CD4-positive, alpha-beta T cell (primary cell): Measurements from ENCODE around the gene RUFY2. TPM values are rescaled to one million over a fixed set of nuclear protein-coding genes. Genes with fewer than 3 reads are reported as not detected.

Experiments used
- ATAC-seq: fragments of 200-7000 bp; cut with Tn5 transposase; one replicate; pipeline ENCODE4 v1.10.0; 2022; ENCODE audit warnings: mild to moderate bottlenecking; ENCODE audit not compliant: poor library complexity
- CTCF ChIA-PET: fragments of 350-600 bp; sonication (Branson Sonifier 250); formaldehyde crosslinking; loops from one replicate; lab custom pipeline; 2021; ENCODE audit warnings: antibody characterized with exemption, inconsistent platforms; lab: Charles Lee
- POLR2A ChIA-PET: fragments of 350-600 bp; sonication (Branson Sonifier 250); formaldehyde crosslinking; loops from one replicate; lab custom pipeline; 2021; ENCODE audit warnings: antibody characterized with exemption, inconsistent platforms; lab: Charles Lee
- DNase-seq, 14 experiments: peaks; one replicate each; pipeline ENCODE4 v3.0.0-alpha.2; 2013 to 2020; ENCODE audit warnings: mixed read lengths in 2 of 14
- H3K27ac ChIP-seq, 2 donors: one replicate each; pipeline versions ENCODE4 v1.5.1 to v1.7.0; 2013; ENCODE audit warnings: low read length in 2 of 2, low read depth in 1 of 2, mild to moderate bottlenecking in 1 of 2
- H3K27me3 ChIP-seq, 2 experiments: 1 replicate in 1 of 2; 2 replicates in 1 of 2; pipeline versions ENCODE4 v1.6.1 to v1.7.0; 2013; ENCODE audit warnings: low read length in 2 of 2, control low read depth in 1 of 2, mild to moderate bottlenecking in 1 of 2, moderate library complexity in 1 of 2; ENCODE audit not compliant: insufficient read depth in 2 of 2, control insufficient read depth in 1 of 2
- H3K36me3 ChIP-seq: one replicate; pipeline ENCODE4 v1.6.1; 2013; ENCODE audit warnings: low read length, control low read depth; ENCODE audit not compliant: insufficient read depth
- H3K4me1 ChIP-seq: one replicate; pipeline ENCODE4 v1.6.1; 2013; ENCODE audit warnings: low read length, control low read depth; ENCODE audit not compliant: insufficient read depth
- H3K4me3 ChIP-seq: one replicate; pipeline ENCODE4 v1.5.1; 2013; ENCODE audit warnings: mild to moderate bottlenecking, low read length, moderate library complexity
- H3K9me3 ChIP-seq, 2 experiments: 1 replicate in 1 of 2; 2 replicates in 1 of 2; pipeline versions ENCODE4 v1.6.1 to v1.7.0; 2013; ENCODE audit warnings: low read length in 2 of 2, mild to moderate bottlenecking in 2 of 2, control low read depth in 1 of 2, moderate library complexity in 1 of 2; ENCODE audit not compliant: control insufficient read depth in 1 of 2, insufficient read depth in 1 of 2
- H3K27ac Mint-ChIP-seq: one replicate; pipeline ENCODE4 v1.8.0; 2020; ENCODE audit warnings: mixed read lengths
- H3K27me3 Mint-ChIP-seq: one replicate; pipeline ENCODE4 v1.8.0; 2021; ENCODE audit warnings: mixed read lengths
- H3K36me3 Mint-ChIP-seq: one replicate; pipeline ENCODE4 v1.8.0; 2021; ENCODE audit warnings: low read depth, mixed read lengths
- H3K4me1 Mint-ChIP-seq: one replicate; pipeline ENCODE4 v1.8.0; 2021; ENCODE audit warnings: low read depth, mixed read lengths
- H3K4me3 Mint-ChIP-seq: one replicate; pipeline ENCODE4 v1.8.0; 2020; ENCODE audit warnings: mild to moderate bottlenecking, mixed read lengths
- H3K9me3 Mint-ChIP-seq: one replicate; pipeline ENCODE4 v1.8.0; 2020; ENCODE audit warnings: mixed read lengths
- intact Hi-C, 2 experiments: fragments of 100-400 bp; cut with DNase I in 1 of 2; cut with micrococcal nuclease in 1 of 2; formaldehyde crosslinking; loops; one replicate each; pipeline versions ENCODE4 v1.15.1 to v1.9.0; 2023 to 2025; cut with DNase I, micrococcal nuclease
- total RNA-seq, 174 experiments: library from RNA in 2 of 174; stranded (reverse) in 2 of 174; gene quantifications; one replicate each; pipeline ENCODE4 v1.2.3 and lab custom pipeline; 2021 to 2026
- TF ChIP-seq, protein P1 (sequence below): fragments of 200-600 bp; IDR thresholded peaks from one replicate; pipeline ENCODE4 v1.8.0; 2022; ENCODE audit warnings: antibody characterized with exemption, mild to moderate bottlenecking

The RUFY2 gene
- total RNA-seq, 2 experiments from 2014 or later, result 10.7 to 14.8 TPM

DNA sequence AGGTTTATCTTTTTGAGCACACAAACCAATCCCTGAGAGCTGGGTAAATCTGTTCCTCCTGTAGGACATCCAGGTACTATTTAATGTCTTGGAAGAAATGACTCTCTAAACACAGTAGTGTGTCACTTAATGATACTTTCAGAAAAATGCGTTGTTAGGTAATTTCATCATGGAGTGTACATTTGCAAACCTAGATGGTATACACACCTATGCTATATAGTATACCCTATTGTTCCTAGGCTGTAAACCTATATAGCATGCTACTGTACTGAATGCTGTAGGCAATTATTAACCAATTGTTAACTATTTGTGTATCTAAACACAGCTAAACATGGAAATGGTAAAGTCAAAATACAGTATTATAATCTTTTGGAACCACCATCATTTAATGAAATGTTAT lies 10.1 kb downstream of the RUFY2 start:
- Histone ChIP-seq H3K27me3 (no peaks in the 10 kb centered on the region), H3K36me3 (peaks cover 28% of the 10 kb centered on the region), H3K4me3 (no peak overlapping the region), H3K9me3 (no peaks in the 10 kb centered on the region), H3K27ac (no peak overlapping the region), H3K4me1 (no peaks in the 10 kb centered on the region)
- no peaks in the 10 kb centered on the region for H3K27me3 Mint-ChIP-seq
- H3K36me3 Mint-ChIP-seq, result peaks cover 51% of the 10 kb centered on the region
- ATAC-seq (no peak), DNase-seq (no peak)
- TF ChIP-seq, protein P1, sequence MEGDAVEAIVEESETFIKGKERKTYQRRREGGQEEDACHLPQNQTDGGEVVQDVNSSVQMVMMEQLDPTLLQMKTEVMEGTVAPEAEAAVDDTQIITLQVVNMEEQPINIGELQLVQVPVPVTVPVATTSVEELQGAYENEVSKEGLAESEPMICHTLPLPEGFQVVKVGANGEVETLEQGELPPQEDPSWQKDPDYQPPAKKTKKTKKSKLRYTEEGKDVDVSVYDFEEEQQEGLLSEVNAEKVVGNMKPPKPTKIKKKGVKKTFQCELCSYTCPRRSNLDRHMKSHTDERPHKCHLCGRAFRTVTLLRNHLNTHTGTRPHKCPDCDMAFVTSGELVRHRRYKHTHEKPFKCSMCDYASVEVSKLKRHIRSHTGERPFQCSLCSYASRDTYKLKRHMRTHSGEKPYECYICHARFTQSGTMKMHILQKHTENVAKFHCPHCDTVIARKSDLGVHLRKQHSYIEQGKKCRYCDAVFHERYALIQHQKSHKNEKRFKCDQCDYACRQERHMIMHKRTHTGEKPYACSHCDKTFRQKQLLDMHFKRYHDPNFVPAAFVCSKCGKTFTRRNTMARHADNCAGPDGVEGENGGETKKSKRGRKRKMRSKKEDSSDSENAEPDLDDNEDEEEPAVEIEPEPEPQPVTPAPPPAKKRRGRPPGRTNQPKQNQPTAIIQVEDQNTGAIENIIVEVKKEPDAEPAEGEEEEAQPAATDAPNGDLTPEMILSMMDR, result no peak
- POLR2A ChIA-PET, result no interaction called here
- CTCF ChIA-PET, result interaction anchor here (1.6 kb wide), 1 partner anchor 86 kb away, joined by 3 read pairs; no protein-coding TSS in a partner anchor
- intact Hi-C loops, result no loop called here
- H3K9me3 Mint-ChIP-seq, result no peaks in the 10 kb centered on the region
- no peak overlapping the region for H3K4me3 Mint-ChIP-seq
- no peak overlapping the region for H3K27ac Mint-ChIP-seq
- H3K4me1 Mint-ChIP-seq, result peaks cover 8% of the 10 kb centered on the region

GRCh38 chr10:68385740-68386139 lies 21.3 kb downstream of the RUFY2 start:
- Mint-ChIP-seq H3K36me3 (peaks cover 73% of the 10 kb centered on the region), H3K4me3 (no peak overlapping the region), H3K27me3 (no peaks in the 10 kb centered on the region), H3K4me1 (no peaks in the 10 kb centered on the region), H3K9me3 (no peaks in the 10 kb centered on the region), H3K27ac (no peak overlapping the region)
- Histone ChIP-seq H3K36me3 (peaks cover 47% of the 10 kb centered on the region), H3K9me3 (no peaks in the 10 kb centered on the region), H3K4me3 (no peak overlapping the region), H3K27ac (no peak overlapping the region), H3K27me3 (no peaks in the 10 kb centered on the region), H3K4me1 (no peaks in the 10 kb centered on the region)
- TF ChIP-seq, protein P1, result no peak
- intact Hi-C loops, result no loop called here
- DNase-seq (no peak), ATAC-seq (no peak)
- ChIA-PET CTCF (interaction anchor here (0.6 to 2.2 kb wide), 2 partner anchors 14 to 21 kb away, joined by 3 to 11 read pairs; partner anchors contain the start of gene RUFY2), POLR2A (interaction anchor here (0.7 kb wide), 1 partner anchor 42 kb away, joined by 3 read pairs; no protein-coding TSS in a partner anchor)

DNA sequence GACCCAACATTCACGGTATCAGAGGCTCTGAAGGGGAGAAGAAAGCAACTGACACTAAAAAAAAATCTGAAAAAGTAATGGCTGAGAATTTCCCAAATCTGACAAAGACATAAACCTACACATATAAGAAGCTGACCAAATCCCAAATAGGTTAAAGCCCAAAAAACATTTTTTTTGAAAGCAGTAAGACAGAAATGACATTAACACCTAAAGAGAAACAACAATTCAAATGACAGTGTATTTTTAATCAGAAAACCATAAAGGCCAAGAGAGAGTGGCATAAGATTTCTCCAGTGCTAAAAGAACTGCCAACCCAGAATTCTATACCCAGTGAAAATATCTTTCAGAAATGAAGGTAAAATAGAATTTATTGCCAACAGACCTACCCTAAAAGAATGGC lies 35.5 kb downstream of the RUFY2 start:
- Mint-ChIP-seq H3K27me3 (no peaks in the 10 kb centered on the region), H3K9me3 (peaks cover 3% of the 10 kb centered on the region)

More for the DNA sequence above, 35.5 kb downstream of the RUFY2 start:
- H3K27me3 ChIP-seq, result no peaks in the 10 kb centered on the region
- intact Hi-C loops, result no loop called here
- peaks cover 75% of the 10 kb centered on the region for H3K36me3 Mint-ChIP-seq
- no peak overlapping the region for H3K27ac Mint-ChIP-seq
- peaks cover 0 to 17% of the 10 kb centered on the region in 2 experiments for H3K9me3 ChIP-seq
- CTCF ChIA-PET, result no interaction called here
- no peak for ATAC-seq
- H3K36me3 ChIP-seq, result peaks cover 33% of the 10 kb centered on the region
- no peak for DNase-seq
- POLR2A ChIA-PET, result no interaction called here
- no peak overlapping the region for H3K27ac ChIP-seq
- TF ChIP-seq, protein P1, result no peak
- no peaks in the 10 kb centered on the region for H3K4me1 ChIP-seq
- H3K4me1 Mint-ChIP-seq, result no peaks in the 10 kb centered on the region
- no peak overlapping the region for H3K4me3 Mint-ChIP-seq
- no peak overlapping the region for H3K4me3 ChIP-seq
